HepG2 (cell line): ENCODE data around the gene CTDP1. TPM values are rescaled to one million over a fixed set of nuclear protein-coding genes. Genes with fewer than 3 reads are reported as not detected.

Experiments used
- ETV6 ChIP-seq: sonication (generic); formaldehyde crosslinking; conservative IDR thresholded peaks from 2 replicates; pipeline ENCODE4 v1.4.0; 2020; ENCODE audit warnings: missing genetic modification reagents
- FOXA3 ChIP-seq: IDR thresholded peaks from 2 replicates; pipeline ENCODE4 v1.6.1; 2016; ENCODE audit warnings: missing genetic modification reagents, missing compliant biosample characterization
- HMGXB3 ChIP-seq: sonication (generic); formaldehyde crosslinking; IDR thresholded peaks from 2 replicates; pipeline ENCODE4 v1.4.0; 2020; ENCODE audit warnings: missing genetic modification reagents, borderline replicate concordance
- KLF13 ChIP-seq: sonication (generic); formaldehyde crosslinking; IDR thresholded peaks from 2 replicates; pipeline ENCODE4 v1.4.0; 2020; ENCODE audit warnings: mild to moderate bottlenecking, missing genetic modification reagents
- ZBTB20 ChIP-seq: sonication (generic); formaldehyde crosslinking; IDR thresholded peaks from 2 replicates; pipeline ENCODE4 v1.8.1; 2023; ENCODE audit warnings: missing genetic modification reagents, low read depth, mild to moderate bottlenecking, borderline replicate concordance
- ZNF276 ChIP-seq: sonication (generic); formaldehyde crosslinking; IDR thresholded peaks from 2 replicates; pipeline ENCODE4 v1.4.0; 2020; ENCODE audit warnings: mild to moderate bottlenecking, low read depth, missing genetic modification reagents
- ZNF431 ChIP-seq: sonication (generic); formaldehyde crosslinking; IDR thresholded peaks from 2 replicates; pipeline ENCODE4 v1.9.0; 2022; ENCODE audit warnings: missing genetic modification reagents, low read depth, mild to moderate bottlenecking, borderline replicate concordance
- ZUFSP ChIP-seq: sonication (generic); formaldehyde crosslinking; IDR thresholded peaks from 2 replicates; pipeline ENCODE4 v1.9.0; 2021; ENCODE audit warnings: missing genetic modification reagents, mild to moderate bottlenecking, borderline replicate concordance
- polyA plus RNA-seq, 8 experiments: library from polyadenylated mRNA; depleted of rRNA in 3 of 8; stranded (reverse) in 7 of 8; unstranded in 1 of 8; fragments of >200 nt; fragmentation: Illumina TruSeq in 4 of 8; extraction: Trizol in 4 of 8; gene quantifications; 2 replicates each; pipeline versions ENCODE4 v1.2.1 to v1.2.3, GENCODE V29; 2011 to 2016; ENCODE audit warnings: low read depth in 4 of 8, missing spikeins in 1 of 8, mixed read lengths in 1 of 8; ENCODE audit not compliant: insufficient read depth in 1 of 8
- total RNA-seq, 5 experiments: library from RNA; depleted of rRNA; stranded (reverse); fragments of >200 nt; fragmentation: Illumina TruSeq; extraction: Trizol; gene quantifications; 2 replicates each; pipeline ENCODE4 v1.2.3, GENCODE V29; 2016; ENCODE audit warnings: low read depth in 1 of 5

The CTDP1 gene
- total and polyA plus RNA-seq, 2 of the 13 experiments (the other 11 are each of a cell fraction or from before 2014, with no cell fraction given), result 6.9 to 11.0 TPM

- no peak for TF ChIP-seq HMGXB3 (CRISPR knock-in tag)
- TF ChIP-seq ZUFSP (CRISPR knock-in tag), result no peak
- peak; percentile 48; the same call in 1 of the 2 replicates for TF ChIP-seq FOXA3 (CRISPR knock-in tag)
- TF ChIP-seq ZNF276 (CRISPR knock-in tag), result no peak
- TF ChIP-seq ETV6 (CRISPR knock-in tag), result no peak
- TF ChIP-seq ZNF431 (CRISPR knock-in tag), result 0 out of 2 replicates have a peak, but pooled peaks have one; percentile 13
- TF ChIP-seq ZBTB20 (CRISPR knock-in tag), result no peak
- TF ChIP-seq KLF13 (CRISPR knock-in tag), result no peak
Observed at GRCh38 chr18:79679552-79680099, at the start of gene CTDP1 (continued).
